HG02798 (cell line): Measurements from ENCODE around the gene GUCA2B.

Experiments
- ATAC-seq: cut with Tn5 transposase; IDR thresholded peaks from one replicate; pipeline ENCODE4 v1.9.1; 2021; ENCODE audit warnings: mild to moderate bottlenecking; ENCODE audit not compliant: unreplicated experiment, poor library complexity

Gene GUCA2B

DNA sequence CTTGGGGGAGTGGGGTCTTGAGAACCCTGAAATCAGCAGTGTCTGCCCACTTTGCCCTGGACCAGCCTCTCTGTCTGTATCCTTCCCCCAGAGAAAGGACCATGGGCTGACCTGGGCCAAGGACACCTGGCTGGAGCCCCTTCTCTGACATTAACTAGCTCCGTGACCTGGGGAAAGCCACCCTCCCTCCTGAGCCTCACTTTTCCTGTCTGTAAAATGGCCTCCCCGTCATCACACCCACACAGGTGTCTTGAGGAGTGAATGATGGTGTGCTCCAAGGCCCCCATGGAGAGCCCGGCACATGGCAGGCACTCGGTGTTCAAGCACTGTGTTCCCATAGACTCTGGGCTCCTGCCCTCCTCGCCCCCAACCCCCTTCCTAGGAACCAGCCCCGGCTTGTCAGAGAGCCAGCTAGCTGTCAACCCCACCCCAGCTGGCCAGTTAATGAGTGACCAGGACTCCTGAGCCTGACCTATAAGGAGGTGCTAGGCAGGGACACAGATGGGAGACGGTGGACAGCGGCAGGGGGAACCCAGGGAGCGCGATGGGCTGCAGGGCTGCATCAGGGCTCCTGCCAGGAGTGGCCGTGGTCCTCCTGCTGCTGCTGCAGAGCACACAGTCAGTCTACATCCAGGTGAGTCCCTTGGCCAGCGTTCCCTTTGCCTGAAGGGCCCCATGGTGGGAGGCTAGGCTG lies at the start of gene GUCA2B:
Gene GUCA2B, plus strand, starts transcription at position 504 of the 694 bp plus-strand sequence. Its CDS starts 41 bp downstream, at position 545.
- ATAC-seq: no peak

DNA sequence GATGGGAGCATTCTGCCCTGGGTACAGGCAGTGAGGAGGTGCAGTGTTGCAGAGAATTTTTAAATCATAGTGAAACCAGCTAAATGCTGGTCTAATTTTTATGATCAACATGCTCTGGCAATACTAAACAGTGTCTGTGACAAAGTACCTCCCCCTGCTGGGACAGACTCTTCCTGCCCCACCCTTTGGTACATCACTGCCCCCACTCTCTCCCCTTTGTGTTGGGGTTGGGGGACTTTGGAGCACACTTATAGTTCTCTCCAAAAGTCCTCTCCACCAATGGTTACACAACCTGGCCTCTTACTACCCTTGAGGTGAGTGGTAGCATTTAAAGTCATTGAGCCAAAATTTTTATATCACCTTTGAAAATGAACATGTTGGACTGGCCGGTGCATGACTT lies 48.2 kb upstream of the GUCA2B start:
- no peak for ATAC-seq

GRCh38 chr1:42108309-42108708 lies 44.9 kb upstream of the GUCA2B start:
- ATAC-seq: no peak

- no peak for ATAC-seq
Measured at GRCh38 chr1:42109600-42109999, 43.6 kb upstream of the GUCA2B start.

DNA sequence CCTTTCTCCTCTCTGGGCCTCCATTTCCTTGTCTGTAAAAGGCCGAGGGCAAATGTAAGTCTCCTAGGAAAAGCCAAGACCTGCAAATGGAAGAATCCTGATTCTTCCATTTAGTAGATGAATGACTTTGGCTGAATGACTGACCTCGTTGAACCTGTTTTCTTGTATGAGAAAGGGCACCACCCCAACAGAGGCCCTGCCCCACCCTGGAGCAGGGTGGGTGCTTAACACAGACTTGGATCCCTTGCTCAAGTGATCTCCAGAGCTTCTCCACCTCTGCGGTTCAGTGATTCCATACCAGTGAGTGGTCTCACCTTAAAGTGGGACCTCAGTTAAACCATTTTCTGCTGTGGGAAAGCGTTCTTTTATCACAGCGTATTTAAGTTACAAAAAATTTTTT lies 39.0 kb upstream of the GUCA2B start:
- ATAC-seq: no peak

- ATAC-seq: no peak
Measured at GRCh38 chr1:42117214-42117613, 36.0 kb upstream of the GUCA2B start.

DNA sequence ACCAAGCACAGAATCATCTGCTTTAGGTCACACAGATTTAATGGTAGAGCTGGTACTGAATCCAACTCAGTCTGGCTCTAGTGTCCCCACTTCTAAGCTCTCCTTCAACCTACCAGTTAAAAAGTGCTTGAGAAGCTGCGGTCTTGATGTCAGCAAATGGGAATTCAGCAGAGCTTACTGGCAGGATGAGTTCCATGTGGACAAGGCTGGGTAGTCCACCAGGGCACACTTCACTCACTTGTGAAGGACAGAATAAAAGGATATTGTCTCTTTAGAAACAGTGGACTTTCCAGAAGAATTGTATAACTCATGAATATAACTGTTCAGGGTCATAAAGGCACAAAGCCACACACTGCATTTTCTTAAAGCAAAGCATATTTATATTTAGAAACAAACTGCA lies 35.1 kb upstream of the GUCA2B start:
- no peak for ATAC-seq

DNA sequence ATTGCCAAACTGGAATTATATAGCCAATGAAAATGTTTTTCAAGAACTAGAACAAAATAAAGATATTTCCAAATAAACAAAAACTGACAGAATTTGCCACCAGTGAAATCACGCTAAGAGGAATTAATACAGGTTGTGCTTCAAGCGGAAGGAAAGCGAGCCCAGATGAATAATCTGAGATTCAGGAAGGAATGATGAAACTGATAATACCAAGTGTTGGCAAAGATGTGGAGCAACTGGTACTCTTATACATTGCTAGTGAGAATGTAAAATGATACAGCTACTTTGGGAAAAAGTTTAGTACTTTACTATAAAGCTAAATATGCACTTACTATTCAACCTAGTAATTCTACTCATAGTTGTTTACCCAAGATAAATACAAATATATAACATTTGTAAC lies 30.8 kb upstream of the GUCA2B start:
- ATAC-seq: no peak

- no peak for ATAC-seq
Measured at GRCh38 chr1:42125552-42125951, 27.7 kb upstream of the GUCA2B start.

- ATAC-seq: no peak
Measured at GRCh38 chr1:42127767-42128166, 25.4 kb upstream of the GUCA2B start.

DNA sequence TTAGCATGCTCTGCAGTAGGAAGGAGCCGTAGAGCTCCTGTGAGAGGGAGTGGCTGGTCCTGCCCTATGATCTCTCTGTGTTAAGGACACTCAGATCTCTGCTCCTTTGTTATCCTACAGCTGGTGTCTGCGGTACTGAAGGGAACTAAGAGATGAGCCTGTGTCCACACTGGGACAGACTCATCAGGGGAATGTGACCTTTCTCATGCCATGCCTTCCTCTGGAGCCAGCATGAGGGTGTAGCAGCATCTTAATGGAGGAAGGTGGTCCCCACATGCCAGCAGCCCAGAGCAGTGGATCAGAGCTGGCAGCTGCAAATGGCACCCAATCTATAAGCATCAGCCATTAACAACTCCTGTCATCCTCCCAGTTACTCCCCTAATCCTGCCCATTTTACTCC lies 24.7 kb upstream of the GUCA2B start:
- ATAC-seq: no peak

- ATAC-seq: no peak
Measured at GRCh38 chr1:42128964-42129363, 24.2 kb upstream of the GUCA2B start.

GRCh38 chr1:42130061-42130660 lies 23.0 kb upstream of the GUCA2B start:
- ATAC-seq: no peak

- no peak for ATAC-seq
Measured at GRCh38 chr1:42133390-42133789, 19.8 kb upstream of the GUCA2B start.

GRCh38 chr1:42133809-42134526 lies 19.2 kb upstream of the GUCA2B start:
- no peak for ATAC-seq

DNA sequence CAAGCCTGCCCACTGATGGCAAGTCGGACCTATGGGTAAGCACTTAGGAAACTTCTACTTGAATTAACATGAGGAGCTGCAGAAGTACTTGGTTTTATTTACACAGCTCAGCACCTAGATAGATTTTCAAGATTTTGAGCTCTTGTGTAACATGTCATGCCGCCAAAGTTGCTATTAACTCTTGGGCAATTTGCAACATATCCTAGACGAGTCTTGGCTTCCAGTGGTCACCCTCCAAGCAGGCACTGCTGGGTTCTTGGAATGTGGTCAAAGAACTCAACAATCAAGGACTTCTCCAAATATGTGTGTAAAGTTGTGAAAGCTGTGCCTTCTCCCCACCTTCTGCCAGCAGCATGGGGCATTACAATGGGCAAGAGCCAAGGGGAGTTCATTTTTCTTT lies 17.8 kb upstream of the GUCA2B start:
- ATAC-seq: no peak

DNA sequence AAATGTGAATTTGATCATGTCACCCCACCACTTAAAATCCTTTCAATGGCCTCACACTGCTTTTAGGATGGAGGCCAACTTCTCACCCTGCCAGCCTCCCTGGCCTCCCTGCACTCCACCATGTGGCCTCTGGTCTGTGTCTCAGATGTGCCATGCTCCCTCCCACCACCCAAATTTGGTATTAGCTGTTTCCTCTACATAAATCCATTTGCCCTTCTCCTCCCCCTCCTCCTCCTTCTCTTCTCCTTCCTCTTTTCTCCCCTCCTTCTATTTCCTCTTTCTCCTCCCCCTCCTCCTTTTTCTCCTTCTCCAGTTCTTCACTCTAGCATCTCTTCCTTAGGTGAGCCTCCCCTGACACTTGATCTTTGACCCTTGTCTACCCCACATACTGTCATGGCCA lies 16.7 kb upstream of the GUCA2B start:
- ATAC-seq: no peak

- no peak for ATAC-seq
Measured at GRCh38 chr1:42137766-42138165, 15.4 kb upstream of the GUCA2B start.

DNA sequence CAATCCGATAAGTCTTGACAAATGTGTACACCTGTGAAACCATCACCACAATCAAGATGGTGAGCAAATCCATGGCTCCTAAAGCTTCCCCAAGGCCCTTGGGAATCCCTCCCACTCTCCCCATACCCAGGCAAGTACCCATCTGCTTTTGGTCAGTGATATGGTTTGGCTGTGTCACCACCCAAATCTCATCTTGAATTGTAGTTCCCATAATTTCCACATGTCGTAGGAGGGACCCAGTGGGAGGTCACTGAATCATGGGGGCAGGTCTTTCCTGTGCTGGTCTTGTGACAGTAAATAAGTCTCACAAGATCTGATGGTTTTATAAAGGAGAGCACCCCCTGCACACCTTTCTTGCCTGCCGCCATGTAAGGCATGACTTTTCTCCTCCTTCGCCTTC lies 14.6 kb upstream of the GUCA2B start:
- no peak for ATAC-seq

DNA sequence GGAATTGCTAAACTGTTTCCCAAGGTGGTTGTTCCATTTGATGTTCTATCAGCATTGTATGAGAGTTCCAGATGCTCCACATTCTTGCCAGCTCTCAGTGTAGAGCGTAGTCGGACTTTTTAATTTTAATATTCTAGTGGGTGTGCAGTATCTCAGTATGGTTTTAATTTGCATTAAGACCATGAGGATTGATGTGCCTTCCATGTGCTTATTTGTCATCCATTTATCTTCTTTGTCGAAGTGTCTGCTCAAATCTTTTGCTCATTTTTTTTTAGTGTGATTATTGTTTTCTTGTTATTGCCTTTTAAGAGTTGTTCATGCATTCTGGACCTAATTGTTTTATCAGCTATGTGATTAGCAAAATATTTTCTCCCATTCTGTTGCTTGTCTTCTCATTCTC lies 13.8 kb upstream of the GUCA2B start:
- ATAC-seq: no peak

- no peak for ATAC-seq
Measured at GRCh38 chr1:42140191-42140590, 13.0 kb upstream of the GUCA2B start.

GRCh38 chr1:42141978-42142377 lies 11.2 kb upstream of the GUCA2B start:
- ATAC-seq: no peak
